ENCODE results near the gene EPB41L3. TPM values are rescaled to one million over a fixed set of nuclear protein-coding genes. Genes with fewer than 3 reads are reported as not detected.

Gene EPB41L3
- total and polyA plus RNA-seq, 2 experiments from 2014 or later = 8.0 to 11.7 TPM

DNA sequence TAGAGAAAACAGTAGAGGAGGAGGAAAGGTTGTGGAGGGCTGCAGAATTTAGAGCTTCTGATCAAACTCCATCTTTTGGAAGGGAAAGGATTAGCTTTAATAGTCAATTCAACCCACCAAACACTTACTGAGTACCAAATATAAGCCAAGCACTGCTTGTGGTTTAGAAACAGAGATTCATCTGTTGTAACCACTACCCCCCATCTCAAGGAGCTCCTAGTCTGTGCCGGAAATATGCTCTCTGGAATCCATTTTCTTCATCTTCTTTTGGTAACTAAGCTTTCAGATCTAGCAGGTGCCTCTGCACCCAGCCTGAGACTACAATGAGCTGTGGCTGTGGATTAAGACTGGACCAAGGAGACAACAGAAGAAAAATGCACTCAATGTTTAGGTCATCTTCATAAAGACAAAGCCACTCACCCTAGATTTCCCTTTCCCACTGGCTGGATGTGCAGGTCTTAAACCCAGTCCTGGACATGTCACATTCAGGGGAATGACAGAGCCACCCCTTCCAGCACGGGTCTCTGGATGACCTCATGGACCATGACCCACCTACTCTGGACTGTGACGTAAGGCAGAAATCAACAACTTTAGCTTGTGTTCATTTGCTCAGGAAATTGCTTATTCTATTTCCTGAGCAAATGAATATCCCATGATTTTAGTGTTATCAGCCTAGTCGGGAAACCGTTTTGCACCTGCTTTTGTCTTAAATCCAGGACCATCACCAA is 52.9 kb downstream of the EPB41L3 start:
- H3K4me2 ChIP-seq = no peak overlapping the region
- H3K9me2 ChIP-seq (ENCODE audit: insufficient read depth) = no peaks in the 10 kb centered on the region
- no peaks in the 10 kb centered on the region for H4K20me1 ChIP-seq (replicated peaks; ENCODE audit: insufficient read depth)
- H3K4me3 Mint-ChIP-seq = no peak overlapping the region
- H3K27ac ChIP-seq (ENCODE audit: low read depth) = no peak overlapping the region
- H3K4me1 ChIP-seq (ENCODE audit: insufficient read depth) = no peaks in the 10 kb centered on the region
- H3F3A ChIP-seq (replicated peaks; ENCODE audit: low read depth) = no peaks in the 10 kb centered on the region
- H3K36me3 Mint-ChIP-seq (ENCODE audit: low read depth) = peaks cover 9% of the 10 kb centered on the region; the same call in 2 of the 3 replicates
- peaks cover 2% of the 10 kb centered on the region for H3K27me3 Mint-ChIP-seq (ENCODE audit: insufficient read depth, low read depth, poor library complexity)
- ATAC-seq (no peak), DNase-seq (ENCODE audit: low spot score) (no peak)
- peaks cover 3% of the 10 kb centered on the region; the same call in 1 of the 3 replicates for H3K9me3 Mint-ChIP-seq
- H3K79me2 ChIP-seq (replicated peaks; ENCODE audit: insufficient read depth) = no peaks in the 10 kb centered on the region
- no peak overlapping the region for H2AFZ ChIP-seq
- no peaks in the 10 kb centered on the region for H3K27me3 ChIP-seq (ENCODE audit: insufficient read depth)
- no peaks in the 10 kb centered on the region for H3K4me1 Mint-ChIP-seq
- TF ChIP-seq STAT1 (IDR thresholded peaks at IDR 0.05; ENCODE audit: unreplicated experiment) = no peak
- no peak for TF ChIP-seq CREB1 (CRISPR knock-in tag; IDR thresholded peaks at IDR 0.05; ENCODE audit: low read depth)
- TF ChIP-seq EZH2phosphoT487 (IDR thresholded peaks at IDR 0.05; ENCODE audit: unreplicated experiment) = no peak
- TF ChIP-seq NANOG (IDR thresholded peaks at IDR 0.05; ENCODE audit: borderline replicate concordance) = no peak
- TF ChIP-seq, protein P1, sequence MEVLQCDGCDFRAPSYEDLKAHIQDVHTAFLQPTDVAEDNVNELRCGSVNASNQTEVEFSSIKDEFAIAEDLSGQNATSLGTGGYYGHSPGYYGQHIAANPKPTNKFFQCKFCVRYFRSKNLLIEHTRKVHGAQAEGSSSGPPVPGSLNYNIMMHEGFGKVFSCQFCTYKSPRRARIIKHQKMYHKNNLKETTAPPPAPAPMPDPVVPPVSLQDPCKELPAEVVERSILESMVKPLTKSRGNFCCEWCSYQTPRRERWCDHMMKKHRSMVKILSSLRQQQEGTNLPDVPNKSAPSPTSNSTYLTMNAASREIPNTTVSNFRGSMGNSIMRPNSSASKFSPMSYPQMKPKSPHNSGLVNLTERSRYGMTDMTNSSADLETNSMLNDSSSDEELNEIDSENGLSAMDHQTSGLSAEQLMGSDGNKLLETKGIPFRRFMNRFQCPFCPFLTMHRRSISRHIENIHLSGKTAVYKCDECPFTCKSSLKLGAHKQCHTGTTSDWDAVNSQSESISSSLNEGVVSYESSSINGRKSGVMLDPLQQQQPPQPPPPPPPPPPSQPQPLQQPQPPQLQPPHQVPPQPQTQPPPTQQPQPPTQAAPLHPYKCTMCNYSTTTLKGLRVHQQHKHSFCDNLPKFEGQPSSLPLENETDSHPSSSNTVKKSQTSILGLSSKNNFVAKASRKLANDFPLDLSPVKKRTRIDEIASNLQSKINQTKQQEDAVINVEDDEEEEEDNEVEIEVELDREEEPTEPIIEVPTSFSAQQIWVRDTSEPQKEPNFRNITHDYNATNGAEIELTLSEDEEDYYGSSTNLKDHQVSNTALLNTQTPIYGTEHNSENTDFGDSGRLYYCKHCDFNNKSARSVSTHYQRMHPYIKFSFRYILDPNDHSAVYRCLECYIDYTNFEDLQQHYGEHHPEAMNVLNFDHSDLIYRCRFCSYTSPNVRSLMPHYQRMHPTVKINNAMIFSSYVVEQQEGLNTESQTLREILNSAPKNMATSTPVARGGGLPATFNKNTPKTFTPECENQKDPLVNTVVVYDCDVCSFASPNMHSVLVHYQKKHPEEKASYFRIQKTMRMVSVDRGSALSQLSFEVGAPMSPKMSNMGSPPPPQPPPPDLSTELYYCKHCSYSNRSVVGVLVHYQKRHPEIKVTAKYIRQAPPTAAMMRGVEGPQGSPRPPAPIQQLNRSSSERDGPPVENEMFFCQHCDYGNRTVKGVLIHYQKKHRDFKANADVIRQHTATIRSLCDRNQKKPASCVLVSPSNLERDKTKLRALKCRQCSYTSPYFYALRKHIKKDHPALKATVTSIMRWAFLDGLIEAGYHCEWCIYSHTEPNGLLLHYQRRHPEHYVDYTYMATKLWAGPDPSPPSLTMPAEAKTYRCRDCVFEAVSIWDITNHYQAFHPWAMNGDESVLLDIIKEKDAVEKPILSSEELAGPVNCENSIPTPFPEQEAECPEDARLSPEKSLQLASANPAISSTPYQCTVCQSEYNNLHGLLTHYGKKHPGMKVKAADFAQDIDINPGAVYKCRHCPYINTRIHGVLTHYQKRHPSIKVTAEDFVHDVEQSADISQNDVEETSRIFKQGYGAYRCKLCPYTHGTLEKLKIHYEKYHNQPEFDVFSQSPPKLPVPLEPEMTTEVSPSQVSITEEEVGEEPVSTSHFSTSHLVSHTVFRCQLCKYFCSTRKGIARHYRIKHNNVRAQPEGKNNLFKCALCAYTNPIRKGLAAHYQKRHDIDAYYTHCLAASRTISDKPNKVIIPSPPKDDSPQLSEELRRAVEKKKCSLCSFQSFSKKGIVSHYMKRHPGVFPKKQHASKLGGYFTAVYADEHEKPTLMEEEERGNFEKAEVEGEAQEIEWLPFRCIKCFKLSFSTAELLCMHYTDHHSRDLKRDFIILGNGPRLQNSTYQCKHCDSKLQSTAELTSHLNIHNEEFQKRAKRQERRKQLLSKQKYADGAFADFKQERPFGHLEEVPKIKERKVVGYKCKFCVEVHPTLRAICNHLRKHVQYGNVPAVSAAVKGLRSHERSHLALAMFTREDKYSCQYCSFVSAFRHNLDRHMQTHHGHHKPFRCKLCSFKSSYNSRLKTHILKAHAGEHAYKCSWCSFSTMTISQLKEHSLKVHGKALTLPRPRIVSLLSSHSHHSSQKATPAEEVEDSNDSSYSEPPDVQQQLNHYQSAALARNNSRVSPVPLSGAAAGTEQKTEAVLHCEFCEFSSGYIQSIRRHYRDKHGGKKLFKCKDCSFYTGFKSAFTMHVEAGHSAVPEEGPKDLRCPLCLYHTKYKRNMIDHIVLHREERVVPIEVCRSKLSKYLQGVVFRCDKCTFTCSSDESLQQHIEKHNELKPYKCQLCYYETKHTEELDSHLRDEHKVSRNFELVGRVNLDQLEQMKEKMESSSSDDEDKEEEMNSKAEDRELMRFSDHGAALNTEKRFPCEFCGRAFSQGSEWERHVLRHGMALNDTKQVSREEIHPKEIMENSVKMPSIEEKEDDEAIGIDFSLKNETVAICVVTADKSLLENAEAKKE (CRISPR knock-in tag; IDR thresholded peaks at IDR 0.05) = no peak
- TF ChIP-seq, protein P2, sequence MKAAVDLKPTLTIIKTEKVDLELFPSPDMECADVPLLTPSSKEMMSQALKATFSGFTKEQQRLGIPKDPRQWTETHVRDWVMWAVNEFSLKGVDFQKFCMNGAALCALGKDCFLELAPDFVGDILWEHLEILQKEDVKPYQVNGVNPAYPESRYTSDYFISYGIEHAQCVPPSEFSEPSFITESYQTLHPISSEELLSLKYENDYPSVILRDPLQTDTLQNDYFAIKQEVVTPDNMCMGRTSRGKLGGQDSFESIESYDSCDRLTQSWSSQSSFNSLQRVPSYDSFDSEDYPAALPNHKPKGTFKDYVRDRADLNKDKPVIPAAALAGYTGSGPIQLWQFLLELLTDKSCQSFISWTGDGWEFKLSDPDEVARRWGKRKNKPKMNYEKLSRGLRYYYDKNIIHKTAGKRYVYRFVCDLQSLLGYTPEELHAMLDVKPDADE (IDR thresholded peaks at IDR 0.05) = no peak
- TF ChIP-seq ZNF331 (CRISPR knock-in tag; IDR thresholded peaks at IDR 0.05; ENCODE audit: low read depth) = no peak
- no peak for TF ChIP-seq ZNF114 (CRISPR knock-in tag; IDR thresholded peaks at IDR 0.05)
- TF ChIP-seq, protein P3, sequence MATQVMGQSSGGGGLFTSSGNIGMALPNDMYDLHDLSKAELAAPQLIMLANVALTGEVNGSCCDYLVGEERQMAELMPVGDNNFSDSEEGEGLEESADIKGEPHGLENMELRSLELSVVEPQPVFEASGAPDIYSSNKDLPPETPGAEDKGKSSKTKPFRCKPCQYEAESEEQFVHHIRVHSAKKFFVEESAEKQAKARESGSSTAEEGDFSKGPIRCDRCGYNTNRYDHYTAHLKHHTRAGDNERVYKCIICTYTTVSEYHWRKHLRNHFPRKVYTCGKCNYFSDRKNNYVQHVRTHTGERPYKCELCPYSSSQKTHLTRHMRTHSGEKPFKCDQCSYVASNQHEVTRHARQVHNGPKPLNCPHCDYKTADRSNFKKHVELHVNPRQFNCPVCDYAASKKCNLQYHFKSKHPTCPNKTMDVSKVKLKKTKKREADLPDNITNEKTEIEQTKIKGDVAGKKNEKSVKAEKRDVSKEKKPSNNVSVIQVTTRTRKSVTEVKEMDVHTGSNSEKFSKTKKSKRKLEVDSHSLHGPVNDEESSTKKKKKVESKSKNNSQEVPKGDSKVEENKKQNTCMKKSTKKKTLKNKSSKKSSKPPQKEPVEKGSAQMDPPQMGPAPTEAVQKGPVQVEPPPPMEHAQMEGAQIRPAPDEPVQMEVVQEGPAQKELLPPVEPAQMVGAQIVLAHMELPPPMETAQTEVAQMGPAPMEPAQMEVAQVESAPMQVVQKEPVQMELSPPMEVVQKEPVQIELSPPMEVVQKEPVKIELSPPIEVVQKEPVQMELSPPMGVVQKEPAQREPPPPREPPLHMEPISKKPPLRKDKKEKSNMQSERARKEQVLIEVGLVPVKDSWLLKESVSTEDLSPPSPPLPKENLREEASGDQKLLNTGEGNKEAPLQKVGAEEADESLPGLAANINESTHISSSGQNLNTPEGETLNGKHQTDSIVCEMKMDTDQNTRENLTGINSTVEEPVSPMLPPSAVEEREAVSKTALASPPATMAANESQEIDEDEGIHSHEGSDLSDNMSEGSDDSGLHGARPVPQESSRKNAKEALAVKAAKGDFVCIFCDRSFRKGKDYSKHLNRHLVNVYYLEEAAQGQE (IDR thresholded peaks at IDR 0.05; ENCODE audit: unreplicated experiment) = no peak
- TF ChIP-seq, protein P4, sequence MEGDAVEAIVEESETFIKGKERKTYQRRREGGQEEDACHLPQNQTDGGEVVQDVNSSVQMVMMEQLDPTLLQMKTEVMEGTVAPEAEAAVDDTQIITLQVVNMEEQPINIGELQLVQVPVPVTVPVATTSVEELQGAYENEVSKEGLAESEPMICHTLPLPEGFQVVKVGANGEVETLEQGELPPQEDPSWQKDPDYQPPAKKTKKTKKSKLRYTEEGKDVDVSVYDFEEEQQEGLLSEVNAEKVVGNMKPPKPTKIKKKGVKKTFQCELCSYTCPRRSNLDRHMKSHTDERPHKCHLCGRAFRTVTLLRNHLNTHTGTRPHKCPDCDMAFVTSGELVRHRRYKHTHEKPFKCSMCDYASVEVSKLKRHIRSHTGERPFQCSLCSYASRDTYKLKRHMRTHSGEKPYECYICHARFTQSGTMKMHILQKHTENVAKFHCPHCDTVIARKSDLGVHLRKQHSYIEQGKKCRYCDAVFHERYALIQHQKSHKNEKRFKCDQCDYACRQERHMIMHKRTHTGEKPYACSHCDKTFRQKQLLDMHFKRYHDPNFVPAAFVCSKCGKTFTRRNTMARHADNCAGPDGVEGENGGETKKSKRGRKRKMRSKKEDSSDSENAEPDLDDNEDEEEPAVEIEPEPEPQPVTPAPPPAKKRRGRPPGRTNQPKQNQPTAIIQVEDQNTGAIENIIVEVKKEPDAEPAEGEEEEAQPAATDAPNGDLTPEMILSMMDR (conservative IDR thresholded peaks at IDR 0.05; ENCODE audit: low read depth in 2 of 2) = no peak
- no peak for TF ChIP-seq JUNB (IDR thresholded peaks at IDR 0.05; ENCODE audit: unreplicated experiment)
- no peak for TF ChIP-seq POLR2AphosphoS5 (IDR thresholded peaks at IDR 0.05; ENCODE audit: low read depth)
- no peak for TF ChIP-seq EZH2 (IDR thresholded peaks at IDR 0.05; ENCODE audit: low read depth, unreplicated experiment)
- no peak overlapping the region for H3K27ac Mint-ChIP-seq
- H3K4me3 ChIP-seq = no peak overlapping the region
- H3K36me3 ChIP-seq (ENCODE audit: insufficient read depth) = no peaks in the 10 kb centered on the region
